Adrenal gland (tissue), 12 donors: ENCODE measurements around the gene SDHAF1. TPM values are rescaled to one million over a fixed set of nuclear protein-coding genes. Genes with fewer than 3 reads are reported as not detected.
A peak's percentile ranks its signal among the peaks of the same experiment; 100 is the strongest.
"Not testable (repeated sequence)": the region's sequence is repeated elsewhere in the genome, so short reads cannot be mapped to it uniquely, and the experiment has no call there.

Experiments
- DNase-seq, 7 donors: peaks; one replicate each; pipeline ENCODE4 v3.0.0-alpha.2; 2019 to 2020
- H3K27ac ChIP-seq, 5 donors: fragments of 200-600 bp; sonication (generic) in 4 of 5; 1 replicate in 3 of 5; 2 replicates in 2 of 5; pipeline versions ENCODE4 v1.5.1 to v1.8.0; 2016 to 2020; ENCODE audit warnings: mild to moderate bottlenecking in 1 of 5
- H3K27me3 ChIP-seq: fragments of 200-600 bp; 2 replicates; pipeline ENCODE4 v1.8.0; 2021
- H3K36me3 ChIP-seq, 2 donors: fragments of 200-600 bp; replicated peaks in 1 of 2; 1 replicate in 1 of 2; 2 replicates in 1 of 2; pipeline versions ENCODE4 v1.5.1 to v1.8.0; 2018 to 2022
- H3K4me1 ChIP-seq, 2 donors: fragments of 200-600 bp; replicated peaks in 1 of 2; 1 replicate in 1 of 2; 2 replicates in 1 of 2; pipeline versions ENCODE4 v1.5.1 to v1.8.0; 2018 to 2021
- H3K4me3 ChIP-seq, 4 donors: fragments of 200-600 bp; sonication (generic) in 3 of 4; one replicate each; pipeline ENCODE4 v1.5.1; 2016 to 2018
- H3K9me3 ChIP-seq, 3 donors: fragments of 200-600 bp; sonication (generic) in 1 of 3; replicated peaks in 1 of 3; 1 replicate in 2 of 3; 2 replicates in 1 of 3; pipeline versions ENCODE4 v1.5.1 to v1.8.0; 2016 to 2021
- CTCF ChIP-seq, 6 experiments: fragments of 450-650 bp in 4 of 6; fragments of 200-600 bp in 2 of 6; sonication (generic) in 1 of 6; IDR thresholded peaks; 1 replicate in 5 of 6; 2 replicates in 1 of 6; pipeline versions ENCODE4 v1.5.1 to v1.8.0; 2016 to 2021; ENCODE audit warnings: antibody characterized with exemption in 6 of 6, mild to moderate bottlenecking in 2 of 6, moderate library complexity in 1 of 6
- POLR2A ChIP-seq, 2 donors: fragments of 450-650 bp; IDR thresholded peaks; one replicate each; pipeline ENCODE4 v1.6.1; 2017; ENCODE audit warnings: antibody characterized with exemption in 2 of 2, mild to moderate bottlenecking in 2 of 2, moderate library complexity in 1 of 2
- WGBS, 4 donors: extraction: QIAGEN DNeasy Blood & Tissue Kit in 2 of 4; methylation state at CpG; one replicate each; pipeline versions ENCODE4 v1.1.5 to v1.1.7; 2013 to 2017; 5-methylcytosine and 5-hydroxymethylcytosine counted together
- intact Hi-C, 2 donors: fragments of 100-400 bp; cut with DNase I; formaldehyde crosslinking; loops; one replicate each; pipeline versions ENCODE4 v1.14.1 to v1.15.0; 2022 to 2023
- polyA plus RNA-seq, 3 donors: library from polyadenylated mRNA; stranded (reverse); fragments of 200-250 nt in 2 of 3; fragments of 350-450 nt in 1 of 3; fragmentation: Illumina TruSeq in 1 of 3; extraction: RNeasy Lipid Tissue Mini Kit (QIAGEN cat#74804) in 1 of 3; gene quantifications; one replicate each; pipeline ENCODE4 v1.2.3, GENCODE V29; 2013 to 2014
- total RNA-seq, 9 donors: library from RNA; depleted of rRNA in 4 of 9; stranded (reverse); fragments of >200 nt in 4 of 9; fragments of 120-200 nt in 1 of 9; fragmentation: NEBNext Ultra II Directional in 1 of 9; extraction: Animal tissue kit (Norgen Biotek cat#: 25700) in 1 of 9; gene quantifications; one replicate each; pipeline versions ENCODE4 v1.1.0 to v1.2.4, GENCODE V29; 2013 to 2023
- donor health status: healthy with polysubstance abuse.
- donor health status: Bipolar disorder and iron deficiency.
- donor health status: DM: yes; HTN: yes; CAD: no.
- donor health status: DM: no; HTN: no; CAD: no.
- donor health status: DM: no; HTN: no; CAD: no.
- donor health status: DM: yes; HTN: yes; CAD: no.

The SDHAF1 gene
- total and polyA plus RNA-seq, 12 donors: 13.7 to 68.9 (median 23.3) TPM

- Histone ChIP-seq H3K4me3 (peak within 1 kb of the TSS in 2 of 4 donors; percentile 1 to 54), H3K4me1 (no peaks in the 10 kb centered on the region), H3K27me3 (no peaks in the 10 kb centered on the region), H3K9me3 (no peaks in the 10 kb centered on the region), H3K36me3 (no peaks in the 10 kb centered on the region), H3K27ac (peak within 1 kb of the TSS in 2 of 5 donors; percentile 49 to 62)
- 1 to 5% (median 4%) methylated on average over 17 to 51 of the region's 51 CpGs for WGBS, 4 donors
- peak in 4 of 7 donors; percentile 16 to 75 (median 48) for DNase-seq
- TF ChIP-seq CTCF (IDR thresholded peaks at IDR 0.05) (peak in 3 of 6 experiments; percentile 9 to 29 (median 26)), POLR2A (IDR thresholded peaks at IDR 0.05) (no peak)
- intact Hi-C loops: no loop called here
These were observed 37.5 kb downstream of the SDHAF1 start, which contains the start of gene CLIP3 for GRCh38 chr19:36032251-36033104. TSS of gene CLIP3 (minus strand) at chr19:36032873. CDS start at chr19:36032357, 516 bp downstream.

- H3K27me3 ChIP-seq: no peaks in the 10 kb centered on the region
- no peak overlapping the region for H3K27ac ChIP-seq
- H3K9me3 ChIP-seq: no peaks in the 10 kb centered on the region
- no peak for TF ChIP-seq CTCF (IDR thresholded peaks at IDR 0.05)
- TF ChIP-seq POLR2A (IDR thresholded peaks at IDR 0.05): no peak
- intact Hi-C loops: no loop called here
- H3K4me1 ChIP-seq: no peaks in the 10 kb centered on the region
- 89 to 93% (median 91%) methylated on average over 6 of the region's 6 CpGs for WGBS, 4 donors
- H3K36me3 ChIP-seq: peaks cover 0 to 7% of the 10 kb centered on the region in 2 donors
- H3K4me3 ChIP-seq: no peak overlapping the region
- DNase-seq: no peak
These were observed 45.5 kb downstream of the SDHAF1 start for GRCh38 chr19:36040495-36040894.

GRCh38 chr19:36041092-36041491 lies 46.1 kb downstream of the SDHAF1 start:
- H3K9me3 ChIP-seq, DNase-seq, intact Hi-C loops, H3K4me1 ChIP-seq, H3K36me3 ChIP-seq, H3K27me3 ChIP-seq, H3K4me3 ChIP-seq: not testable (repeated sequence)
- 90 to 93% (median 92%) methylated on average over 6 of the region's 6 CpGs for whole genome bisulfite sequencing, 4 donors
- H3K27ac ChIP-seq: peak overlapping the region in 2 of 5 donors; percentile 55 to 57

GRCh38 chr19:36041831-36042230 lies 46.8 kb downstream of the SDHAF1 start:
- Histone ChIP-seq H3K27me3 (no peaks in the 10 kb centered on the region), H3K4me3 (no peak overlapping the region), H3K27ac (peak overlapping the region in 2 of 5 donors; percentile 55 to 57), H3K4me1 (no peaks in the 10 kb centered on the region), H3K9me3 (no peaks in the 10 kb centered on the region), H3K36me3 (peaks cover 0 to 7% of the 10 kb centered on the region in 2 donors)
- TF ChIP-seq POLR2A (IDR thresholded peaks at IDR 0.05) (no peak), CTCF (IDR thresholded peaks at IDR 0.05) (no peak)
- 41 to 56% (median 53%) methylated on average over 3 of the region's 3 CpGs for WGBS, 4 donors
- intact Hi-C loops: no loop called here
- DNase-seq: peak in 1 of 7 donors; percentile 12
